GM19351 (cell line): ENCODE data around the gene ZNF599.
A peak's percentile ranks its signal among the peaks of the same experiment; 100 is the strongest.
"Not testable (repeated sequence)": the region's sequence is repeated elsewhere in the genome, so short reads cannot be mapped to it uniquely, and the experiment has no call there.

Experiments used
- ATAC-seq: cut with Tn5 transposase; IDR thresholded peaks from one replicate; pipeline ENCODE4 v1.9.1; 2021; ENCODE audit warnings: mild to moderate bottlenecking, moderate library complexity; ENCODE audit not compliant: unreplicated experiment

Gene ZNF599

GRCh38 chr19:34772697-34773554, at the start of gene ZNF599:
TSS of gene ZNF599 (minus strand) at chr19:34773215. CDS start at chr19:34772841, 374 bp downstream.
- peak; percentile 97 for ATAC-seq

GRCh38 chr19:34818270-34818669, 45.3 kb upstream of the ZNF599 start:
- ATAC-seq: no peak

GRCh38 chr19:34816708-34817107, 43.7 kb upstream of the ZNF599 start:
- ATAC-seq: no peak

DNA sequence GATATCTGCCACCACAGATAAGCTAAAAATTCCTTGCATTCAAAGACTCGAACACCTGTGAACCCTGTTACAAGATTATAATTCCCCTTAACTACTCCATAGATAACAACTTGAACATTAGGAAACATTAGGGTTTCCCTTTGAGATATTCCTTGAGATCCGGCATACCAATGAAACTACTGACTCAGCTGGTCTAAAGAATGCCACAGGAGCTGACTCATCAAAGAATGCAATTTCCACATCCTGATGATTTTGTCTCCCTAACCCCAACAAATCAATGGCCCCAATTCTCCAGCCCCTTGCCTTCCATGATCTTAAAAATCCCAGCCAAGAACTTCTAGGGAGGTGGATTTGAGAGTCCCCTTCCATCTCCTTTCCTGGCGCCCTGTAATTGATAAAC, 35.6 kb upstream of the ZNF599 start:
- ATAC-seq: no peak

GRCh38 chr19:34806976-34807860, 34.2 kb upstream of the ZNF599 start:
- ATAC-seq: no peak

DNA sequence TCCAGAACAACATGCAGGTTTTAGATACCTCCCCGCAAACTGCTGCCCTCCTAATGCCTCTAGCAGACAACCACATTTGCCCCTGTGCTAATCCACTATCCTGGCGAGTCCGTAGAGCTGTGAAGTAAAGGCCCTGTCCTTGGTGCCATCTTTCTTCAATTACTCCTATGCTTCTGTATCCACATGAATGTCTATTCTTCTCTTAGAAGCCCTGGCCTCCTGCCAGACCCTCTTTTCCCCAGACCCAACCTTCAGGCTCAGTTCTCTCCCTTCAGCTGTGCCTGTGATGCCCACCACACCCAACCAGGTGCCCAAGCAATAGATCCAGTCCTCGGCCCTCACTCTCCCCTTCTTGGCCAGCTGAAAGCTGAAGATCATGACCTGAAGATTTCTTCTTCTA, 31.1 kb upstream of the ZNF599 start:
- ATAC-seq: no peak

DNA sequence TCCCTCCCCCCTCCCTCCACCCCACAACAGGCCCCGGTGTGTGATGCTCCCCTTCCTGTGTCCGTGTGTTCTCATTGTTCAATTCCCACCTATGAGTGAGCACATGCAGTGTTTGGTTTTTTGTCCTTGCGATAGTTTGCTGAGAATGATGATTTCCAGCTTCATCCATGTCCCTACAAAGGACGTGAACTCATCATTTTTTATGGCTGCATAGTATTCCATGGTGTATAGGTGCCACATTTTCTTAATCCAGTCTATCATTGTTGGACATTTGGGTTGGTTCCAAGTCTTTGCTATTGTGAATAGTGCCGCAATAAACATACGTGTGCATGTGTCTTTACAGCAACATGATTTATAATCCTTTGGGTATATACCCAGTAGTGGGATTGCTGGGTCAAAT, 23.9 kb upstream of the ZNF599 start:
- not testable (repeated sequence) for ATAC-seq

- ATAC-seq: no peak
Observed at GRCh38 chr19:34794066-34794960, 21.3 kb upstream of the ZNF599 start.

DNA sequence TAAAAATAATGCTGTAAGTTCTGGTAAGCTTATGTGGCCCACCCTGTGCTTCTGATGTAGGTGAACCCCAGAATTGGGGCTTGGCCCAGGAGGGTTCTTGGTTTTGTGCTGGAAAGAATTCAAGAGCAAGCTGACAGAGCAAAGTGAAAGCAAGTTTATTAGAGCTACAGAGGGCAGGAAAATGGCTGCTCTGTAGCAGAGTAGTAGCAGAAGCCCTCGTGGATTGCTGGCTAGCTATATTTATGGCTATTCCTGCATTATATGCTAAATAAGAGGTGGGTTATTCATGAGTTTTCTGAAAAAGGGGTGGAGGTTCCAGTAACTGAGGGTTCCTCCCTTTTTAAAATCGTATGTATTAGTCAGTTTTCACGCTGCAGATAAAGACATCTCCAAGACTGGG, 20.6 kb upstream of the ZNF599 start:
- no peak for ATAC-seq

GRCh38 chr19:34788074-34788473, 15.1 kb upstream of the ZNF599 start:
- no peak for ATAC-seq

DNA sequence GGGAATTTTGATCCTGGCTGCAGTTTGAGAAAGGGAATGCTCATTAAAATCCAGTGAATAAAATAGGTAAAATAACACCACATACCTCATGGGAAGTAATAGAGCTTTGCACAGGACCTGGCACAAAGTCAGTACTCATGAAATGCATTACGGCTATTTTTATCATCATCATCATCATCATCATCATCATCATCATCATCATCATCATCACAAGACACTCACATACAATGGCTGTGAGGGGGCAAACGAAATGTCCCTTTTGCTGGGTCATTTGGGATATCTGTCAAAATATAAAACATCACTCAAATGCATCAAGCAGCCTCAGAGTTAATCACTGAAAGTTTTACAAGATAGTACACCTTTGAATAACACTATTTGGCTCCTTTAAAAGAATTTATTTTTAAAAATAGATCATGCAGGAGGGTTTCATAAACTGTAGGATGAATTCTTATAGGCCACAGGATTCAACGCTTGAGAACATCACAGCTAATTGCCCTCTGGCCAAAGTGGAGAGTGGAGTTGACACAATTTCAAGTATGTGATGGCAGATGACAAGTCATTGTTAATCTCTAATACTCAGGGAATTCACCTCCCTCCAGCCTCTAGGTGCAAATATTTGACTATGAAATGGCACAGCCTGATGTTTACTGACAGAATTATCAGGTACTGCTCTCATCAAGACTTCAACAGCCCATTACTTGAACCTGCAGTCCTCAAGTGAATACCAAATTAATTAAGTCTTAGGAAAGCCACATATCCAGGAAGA, 14.2 kb upstream of the ZNF599 start:
- no peak for ATAC-seq

DNA sequence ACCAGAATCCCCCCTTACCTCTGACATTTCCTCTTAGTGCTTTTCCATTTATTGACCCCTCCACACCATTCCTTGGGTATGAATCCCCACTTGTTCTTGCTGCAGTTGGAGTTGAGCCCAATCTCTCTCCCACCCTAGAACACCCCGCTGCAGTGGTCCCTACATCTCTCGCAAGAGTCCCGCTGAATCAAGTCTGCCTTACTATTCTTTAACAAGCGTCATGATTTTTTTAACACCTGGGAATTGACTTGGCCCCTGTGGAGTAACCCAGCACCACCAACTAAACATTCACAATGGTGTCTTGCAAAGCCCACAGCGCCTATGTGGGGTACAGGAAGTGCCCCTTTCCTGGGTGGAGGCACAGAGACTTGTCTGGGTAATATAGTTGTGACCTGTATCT, 13.2 kb upstream of the ZNF599 start:
- ATAC-seq: no peak

GRCh38 chr19:34779652-34780051, 6.6 kb upstream of the ZNF599 start:
- no peak for ATAC-seq

- ATAC-seq: no peak
Observed at GRCh38 chr19:34778342-34778741, 5.3 kb upstream of the ZNF599 start.

DNA sequence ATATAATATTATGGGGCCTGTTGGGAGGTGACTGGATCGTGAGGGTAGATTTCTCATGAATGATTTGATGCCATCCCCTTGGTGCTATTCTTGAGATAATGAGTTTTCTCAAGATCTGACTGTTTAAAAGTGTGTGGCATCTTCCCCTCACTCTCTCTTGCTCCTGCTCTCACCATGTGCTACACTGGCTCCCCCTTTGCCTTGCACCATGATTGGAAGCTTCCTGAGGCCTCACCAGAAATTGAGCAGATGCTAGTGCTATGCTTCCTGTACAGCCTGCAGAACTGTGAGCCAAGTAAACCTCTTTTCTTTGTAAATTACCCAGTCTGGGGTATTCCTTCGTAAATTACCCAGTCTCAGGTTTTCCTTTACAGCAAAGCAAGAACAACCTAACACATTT, 1.8 kb upstream of the ZNF599 start:
- ATAC-seq: no peak

- ATAC-seq: no peak
Observed at GRCh38 chr19:34773555-34773864, 495 bp upstream of the ZNF599 start.

- ATAC-seq: no peak
Observed at GRCh38 chr19:34767951-34768350, 5.1 kb downstream of the ZNF599 start.

GRCh38 chr19:34766386-34766785, 6.6 kb downstream of the ZNF599 start:
- ATAC-seq: no peak

- ATAC-seq: no peak
Observed at GRCh38 chr19:34759218-34759917, 13.6 kb downstream of the ZNF599 start.

GRCh38 chr19:34757441-34757840, 15.6 kb downstream of the ZNF599 start:
- ATAC-seq: no peak
